HEK293 (cell line): Measurements from ENCODE around the gene MARVELD3.

Experiments used
- CTCF ChIA-PET: fragments of 350-600 bp; formaldehyde crosslinking; extraction: SDS; loops from one replicate; lab custom pipeline; 2021; ENCODE audit warnings: antibody characterized with exemption; lab: Yijun Ruan, JAX
- POLR2A ChIA-PET: fragments of 300-600 bp; formaldehyde crosslinking; extraction: SDS; loops from one replicate; lab custom pipeline; 2020; ENCODE audit warnings: antibody characterized with exemption, inconsistent platforms; lab: Yijun Ruan, JAX
- H3K27ac ChIP-seq: fragments of 200-500 bp; sonication (Bioruptor generic); 2 replicates; pipeline ENCODE4 v1.5.1; 2014; ENCODE audit warnings: low read depth, low read length, control low read depth, inconsistent platforms; ENCODE audit errors: extremely low read depth
- H3K36me3 ChIP-seq, 2 experiments: fragments of 200-500 bp in 1 of 2; sonication (Bioruptor generic) in 1 of 2; 1 replicate in 1 of 2; 2 replicates in 1 of 2; pipeline ENCODE4 v1.5.1; 2014 to 2017; ENCODE audit warnings: inconsistent platforms in 2 of 2, low read length in 2 of 2; ENCODE audit not compliant: control insufficient read depth in 2 of 2, insufficient read depth in 1 of 2
- H3K4me1 ChIP-seq: fragments of 200-500 bp; sonication (Bioruptor generic); 2 replicates; pipeline ENCODE4 v1.5.1; 2014; ENCODE audit warnings: mild to moderate bottlenecking, low read length, inconsistent platforms; ENCODE audit not compliant: control insufficient read depth, insufficient read depth
- H3K4me3 ChIP-seq: 2 replicates; pipeline ENCODE4 v1.5.1; 2011; ENCODE audit warnings: low read depth, mild to moderate bottlenecking, control low read depth, low read length, moderate library complexity
- H3K9me3 ChIP-seq: fragments of 200-500 bp; sonication (Bioruptor generic); 2 replicates; pipeline ENCODE4 v1.5.1; 2014; ENCODE audit warnings: low read depth, low read length, inconsistent platforms; ENCODE audit not compliant: control insufficient read depth, insufficient read depth
- AEBP2 ChIP-seq: fragments of 450-650 bp; formaldehyde crosslinking; IDR thresholded peaks from 2 replicates; pipeline ENCODE4 v1.5.1; 2016; ENCODE audit warnings: missing biosample characterization, missing genetic modification characterization, borderline replicate concordance
- CTCF ChIP-seq: fragments of 450-650 bp; formaldehyde crosslinking; IDR thresholded peaks from 2 replicates; pipeline ENCODE4 v1.5.1; 2016; ENCODE audit warnings: missing biosample characterization, missing genetic modification characterization
- GLIS2 ChIP-seq: fragments of 450-650 bp; formaldehyde crosslinking; IDR thresholded peaks from 2 replicates; pipeline ENCODE4 v1.5.1; 2016; ENCODE audit warnings: missing biosample characterization, missing genetic modification characterization
- HOXC10 ChIP-seq: sonication (generic); formaldehyde crosslinking; IDR thresholded peaks from 2 replicates; pipeline ENCODE4 v1.8.1; 2023; ENCODE audit warnings: mild to moderate bottlenecking, missing genetic modification reagents
- KLF8 ChIP-seq: fragments of 450-650 bp; formaldehyde crosslinking; IDR thresholded peaks from 2 replicates; pipeline ENCODE4 v1.5.1; 2016; ENCODE audit warnings: missing biosample characterization, missing genetic modification characterization
- PRDM6 ChIP-seq: fragments of 450-650 bp; formaldehyde crosslinking; IDR thresholded peaks from 2 replicates; pipeline ENCODE4 v1.5.1; 2017; ENCODE audit warnings: missing biosample characterization, missing genetic modification characterization
- RBAK ChIP-seq: fragments of 450-650 bp; formaldehyde crosslinking; IDR thresholded peaks from 2 replicates; pipeline ENCODE4 v1.5.1; 2016; ENCODE audit warnings: missing biosample characterization, missing genetic modification characterization
- YY2 ChIP-seq: fragments of 450-650 bp; formaldehyde crosslinking; IDR thresholded peaks from 2 replicates; pipeline ENCODE4 v1.5.1; 2016; ENCODE audit warnings: missing biosample characterization, missing genetic modification characterization
- ZBTB7A ChIP-seq: fragments of 450-650 bp; formaldehyde crosslinking; IDR thresholded peaks from 2 replicates; pipeline ENCODE4 v1.5.1; 2016; ENCODE audit warnings: low read depth, missing biosample characterization, missing genetic modification characterization
- ZNF112 ChIP-seq: fragments of 450-650 bp; formaldehyde crosslinking; IDR thresholded peaks from 2 replicates; pipeline ENCODE4 v1.5.0; 2017; ENCODE audit warnings: missing biosample characterization, missing genetic modification characterization
- ZNF132 ChIP-seq: fragments of 450-650 bp; formaldehyde crosslinking; IDR thresholded peaks from 2 replicates; pipeline ENCODE4 v1.5.1; 2017; ENCODE audit warnings: missing biosample characterization, missing genetic modification characterization, borderline replicate concordance
- ZNF140 ChIP-seq: fragments of 450-650 bp; formaldehyde crosslinking; IDR thresholded peaks from 2 replicates; pipeline ENCODE4 v1.5.1; 2016; ENCODE audit warnings: missing biosample characterization, missing genetic modification characterization
- ZNF157 ChIP-seq: fragments of 450-650 bp; formaldehyde crosslinking; IDR thresholded peaks from 2 replicates; pipeline ENCODE4 v1.5.1; 2016; ENCODE audit warnings: missing biosample characterization, missing genetic modification characterization
- ZNF184 ChIP-seq: fragments of 450-650 bp; IDR thresholded peaks from 2 replicates; pipeline ENCODE4 v1.5.1; 2018; ENCODE audit warnings: missing biosample characterization, mild to moderate bottlenecking, missing genetic modification characterization
- ZNF19 ChIP-seq: fragments of 450-650 bp; formaldehyde crosslinking; IDR thresholded peaks from 2 replicates; pipeline ENCODE4; 2016; ENCODE audit warnings: missing biosample characterization, missing genetic modification characterization, low read depth
- ZNF211 ChIP-seq: fragments of 450-650 bp; formaldehyde crosslinking; IDR thresholded peaks from 2 replicates; pipeline ENCODE4 v1.5.1; 2016; ENCODE audit warnings: low read depth, missing biosample characterization, missing genetic modification characterization
- ZNF214 ChIP-seq: fragments of 450-650 bp; formaldehyde crosslinking; IDR thresholded peaks from 2 replicates; pipeline ENCODE4 v1.5.1; 2017; ENCODE audit warnings: missing biosample characterization, mild to moderate bottlenecking, missing genetic modification characterization, borderline replicate concordance
- ZNF335 ChIP-seq: fragments of 450-650 bp; formaldehyde crosslinking; conservative IDR thresholded peaks from 2 replicates; pipeline ENCODE4 v1.5.1; 2016; ENCODE audit warnings: missing biosample characterization, missing genetic modification characterization
- ZNF423 ChIP-seq: fragments of 450-650 bp; formaldehyde crosslinking; IDR thresholded peaks from 2 replicates; pipeline ENCODE4 v1.5.1; 2016; ENCODE audit warnings: missing biosample characterization, missing genetic modification characterization
- ZNF529 ChIP-seq: fragments of 450-650 bp; formaldehyde crosslinking; IDR thresholded peaks from 2 replicates; pipeline ENCODE4 v1.5.1; 2017; ENCODE audit warnings: missing genetic modification characterization, missing biosample characterization; ENCODE audit not compliant: insufficient replicate concordance
- ZNF596 ChIP-seq: fragments of 450-650 bp; IDR thresholded peaks from 2 replicates; pipeline ENCODE4 v1.5.0; 2018; ENCODE audit warnings: missing biosample characterization, mild to moderate bottlenecking, missing genetic modification characterization, moderate library complexity
- ZNF747 ChIP-seq: fragments of 450-650 bp; formaldehyde crosslinking; IDR thresholded peaks from 2 replicates; pipeline ENCODE4 v1.5.1; 2016; ENCODE audit warnings: missing biosample characterization, missing genetic modification characterization

Gene MARVELD3

DNA sequence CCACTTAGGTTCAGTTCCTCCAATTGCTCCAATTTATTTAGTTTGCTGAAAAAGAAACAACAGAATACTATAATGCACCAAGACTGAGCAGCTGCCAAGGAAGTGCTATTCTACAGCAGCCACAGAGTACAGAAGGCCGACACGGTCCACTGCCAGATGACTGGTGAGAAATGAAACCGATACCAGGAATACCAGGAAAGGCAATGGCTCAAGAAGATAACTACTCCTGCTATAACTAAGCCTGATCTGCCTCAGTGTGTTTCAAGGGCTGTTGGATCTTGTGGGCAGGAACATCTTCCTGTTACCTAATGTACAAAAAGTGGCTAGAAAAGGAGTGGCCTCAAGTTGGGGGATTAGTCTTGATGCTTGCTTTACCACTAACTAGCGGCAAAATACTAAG, 32.8 kb downstream of the MARVELD3 start:
- Histone ChIP-seq H3K4me3 (no peak overlapping the region), H3K36me3 (peaks cover 43 to 51% of the 10 kb centered on the region in 2 experiments), H3K9me3 (no peaks in the 10 kb centered on the region), H3K27ac (no peak overlapping the region), H3K4me1 (no peaks in the 10 kb centered on the region)
- ChIA-PET POLR2A (interaction anchor here (0.7 kb wide), 1 partner anchor 15 kb away, joined by 6 read pairs; no protein-coding TSS in a partner anchor), CTCF (interaction anchor here (0.6 kb wide), 1 partner anchor 123 kb away, joined by 3 read pairs; no protein-coding TSS in a partner anchor)
- TF ChIP-seq ZNF596 (tag by site-specific recombination) (no peak), RBAK (tag by site-specific recombination) (no peak), ZNF529 (tag by site-specific recombination) (no peak), CTCF (tag by site-specific recombination) (no peak), AEBP2 (tag by site-specific recombination) (no peak), ZNF423 (no peak), KLF8 (tag by site-specific recombination) (no peak), ZNF140 (tag by site-specific recombination) (no peak), PRDM6 (tag by site-specific recombination) (no peak), HOXC10 (CRISPR knock-in tag) (no peak), YY2 (tag by site-specific recombination) (no peak), ZNF112 (tag by site-specific recombination) (no peak)

DNA sequence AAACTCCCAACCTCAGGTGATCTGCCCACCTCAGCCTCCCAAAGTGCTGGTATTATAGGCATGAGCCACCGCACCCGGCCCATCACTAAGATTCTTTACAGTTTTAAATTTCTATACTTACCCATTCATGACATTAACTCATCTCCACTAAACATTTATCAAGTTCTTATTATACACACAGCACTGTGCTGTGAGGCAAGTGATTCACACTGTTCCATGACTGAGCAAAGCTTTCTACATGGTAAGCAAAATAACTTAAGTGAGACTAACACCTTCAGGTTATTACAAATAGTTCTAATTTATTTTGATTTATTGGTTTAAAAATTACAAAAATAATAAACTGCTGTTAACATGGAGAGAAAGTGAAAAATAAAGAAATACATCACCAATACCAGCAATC, 33.5 kb downstream of the MARVELD3 start:
- Histone ChIP-seq H3K4me3 (no peak overlapping the region), H3K9me3 (no peaks in the 10 kb centered on the region), H3K36me3 (peaks cover 39 to 52% of the 10 kb centered on the region in 2 experiments), H3K27ac (no peak overlapping the region), H3K4me1 (no peaks in the 10 kb centered on the region)
- ChIA-PET CTCF (interaction anchor here (0.6 kb wide), 2 partner anchors 122 to 301 kb away, joined by 3 read pairs; partner anchors contain the start of gene CALB2), POLR2A (interaction anchor here (0.7 kb wide), 1 partner anchor 14 kb away, joined by 6 read pairs; no protein-coding TSS in a partner anchor)
- no peak for TF ChIP-seq HOXC10 (CRISPR knock-in tag)
- no peak for TF ChIP-seq ZNF211
- TF ChIP-seq ZNF132 (tag by site-specific recombination), result no peak
- no peak for TF ChIP-seq GLIS2 (tag by site-specific recombination)
- no peak for TF ChIP-seq ZNF184 (tag by site-specific recombination)
- no peak for TF ChIP-seq ZNF19 (tag by site-specific recombination)
- TF ChIP-seq ZNF747 (tag by site-specific recombination), result no peak
- no peak for TF ChIP-seq ZBTB7A (tag by site-specific recombination)
- TF ChIP-seq ZNF140 (tag by site-specific recombination), result no peak
- TF ChIP-seq ZNF214 (tag by site-specific recombination), result no peak
- TF ChIP-seq ZNF157 (tag by site-specific recombination), result no peak
- no peak for TF ChIP-seq ZNF335 (tag by site-specific recombination)
